Tibial nerve (tissue), 3 donors: ENCODE data around the gene SLC66A3.

ENCODE experiments used
- POLR2A ChIP-seq, 2 donors: fragments of 450-650 bp; IDR thresholded peaks; one replicate each; pipeline ENCODE4 v1.6.1; 2017; ENCODE audit warnings: antibody characterized with exemption in 2 of 2, mild to moderate bottlenecking in 2 of 2, moderate library complexity in 2 of 2
- TF ChIP-seq, protein P1 (sequence below), 5 experiments: fragments of 200-600 bp in 3 of 5; fragments of 450-650 bp in 2 of 5; sonication (generic) in 3 of 5; IDR thresholded peaks; one replicate each; pipeline ENCODE4 v1.5.1; 2016 to 2019; ENCODE audit warnings: antibody characterized with exemption in 5 of 5, mild to moderate bottlenecking in 3 of 5, moderate library complexity in 2 of 5

DNA sequence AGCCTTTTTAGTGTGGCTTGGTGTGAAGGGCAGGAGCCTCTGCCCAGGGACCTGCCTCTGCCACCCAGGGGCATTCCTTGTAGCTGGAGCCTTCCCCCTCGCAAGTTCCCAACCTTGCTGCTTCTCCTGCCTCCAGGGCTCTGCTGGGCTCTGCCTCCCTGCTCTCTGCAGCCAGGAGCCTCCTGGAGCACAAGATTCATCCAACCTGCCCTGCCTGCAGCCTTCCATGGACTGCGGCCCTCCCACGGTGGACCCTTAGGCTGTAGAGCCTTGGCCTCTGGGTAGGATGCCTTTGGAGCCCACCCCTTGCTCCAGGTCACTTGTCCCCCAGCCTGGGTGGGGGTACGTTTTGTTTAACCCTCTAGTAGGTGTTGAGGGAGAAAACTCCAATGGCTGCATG lies 2.5 kb downstream of the SLC66A3 start:
- TF ChIP-seq, protein P1, sequence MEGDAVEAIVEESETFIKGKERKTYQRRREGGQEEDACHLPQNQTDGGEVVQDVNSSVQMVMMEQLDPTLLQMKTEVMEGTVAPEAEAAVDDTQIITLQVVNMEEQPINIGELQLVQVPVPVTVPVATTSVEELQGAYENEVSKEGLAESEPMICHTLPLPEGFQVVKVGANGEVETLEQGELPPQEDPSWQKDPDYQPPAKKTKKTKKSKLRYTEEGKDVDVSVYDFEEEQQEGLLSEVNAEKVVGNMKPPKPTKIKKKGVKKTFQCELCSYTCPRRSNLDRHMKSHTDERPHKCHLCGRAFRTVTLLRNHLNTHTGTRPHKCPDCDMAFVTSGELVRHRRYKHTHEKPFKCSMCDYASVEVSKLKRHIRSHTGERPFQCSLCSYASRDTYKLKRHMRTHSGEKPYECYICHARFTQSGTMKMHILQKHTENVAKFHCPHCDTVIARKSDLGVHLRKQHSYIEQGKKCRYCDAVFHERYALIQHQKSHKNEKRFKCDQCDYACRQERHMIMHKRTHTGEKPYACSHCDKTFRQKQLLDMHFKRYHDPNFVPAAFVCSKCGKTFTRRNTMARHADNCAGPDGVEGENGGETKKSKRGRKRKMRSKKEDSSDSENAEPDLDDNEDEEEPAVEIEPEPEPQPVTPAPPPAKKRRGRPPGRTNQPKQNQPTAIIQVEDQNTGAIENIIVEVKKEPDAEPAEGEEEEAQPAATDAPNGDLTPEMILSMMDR (IDR thresholded peaks at IDR 0.05) = no peak
- TF ChIP-seq POLR2A (IDR thresholded peaks at IDR 0.05) = no peak
